ENCODE data around the gene MAGI2.
"Not testable (repeated sequence)": the region's sequence is repeated elsewhere in the genome, so short reads cannot be mapped to it uniquely, and the experiment has no call there.

The MAGI2 gene

GRCh38 chr7:78649976-78650375 is 803.5 kb downstream of the MAGI2 start:
- no peak for DNase-seq (ENCODE audit: low read depth, low spot score)

- DNase-seq (ENCODE audit: low read depth, low spot score) = no peak
These were observed 804.2 kb downstream of the MAGI2 start for GRCh38 chr7:78649236-78649635.

GRCh38 chr7:78642751-78643150 is 810.7 kb downstream of the MAGI2 start:
- DNase-seq (ENCODE audit: low read depth, low spot score) = no peak

GRCh38 chr7:78638364-78638763 is 815.1 kb downstream of the MAGI2 start:
- no peak for DNase-seq (ENCODE audit: low read depth, low spot score)

GRCh38 chr7:78636727-78637126 is 816.7 kb downstream of the MAGI2 start:
- no peak for DNase-seq (ENCODE audit: low read depth, low spot score)

- DNase-seq (ENCODE audit: low read depth, low spot score) = no peak
These were observed 818.3 kb downstream of the MAGI2 start for GRCh38 chr7:78635026-78635793.

GRCh38 chr7:78634093-78634492 is 819.4 kb downstream of the MAGI2 start:
- DNase-seq (ENCODE audit: low read depth, low spot score) = no peak

- DNase-seq (ENCODE audit: low read depth, low spot score) = no peak
These were observed 832.5 kb downstream of the MAGI2 start for GRCh38 chr7:78620920-78621319.

- no peak for DNase-seq (ENCODE audit: low read depth, low spot score)
These were observed 836.9 kb downstream of the MAGI2 start for GRCh38 chr7:78616539-78616938.

- no peak for DNase-seq (ENCODE audit: low read depth, low spot score)
These were observed 844.2 kb downstream of the MAGI2 start for GRCh38 chr7:78609281-78609680.

- no peak for DNase-seq (ENCODE audit: low read depth, low spot score)
These were observed 846.4 kb downstream of the MAGI2 start for GRCh38 chr7:78607099-78607498.

- DNase-seq (ENCODE audit: low read depth, low spot score) = no peak
These were observed 848.3 kb downstream of the MAGI2 start for GRCh38 chr7:78605119-78605518.

GRCh38 chr7:78601728-78602127 is 851.7 kb downstream of the MAGI2 start:
- DNase-seq (ENCODE audit: low read depth, low spot score) = no peak

GRCh38 chr7:78594156-78594555 is 859.3 kb downstream of the MAGI2 start:
- DNase-seq (ENCODE audit: low read depth, low spot score) = no peak

GRCh38 chr7:78588393-78588792 is 865.1 kb downstream of the MAGI2 start:
- no peak for DNase-seq (ENCODE audit: low read depth, low spot score)

- DNase-seq (ENCODE audit: low read depth, low spot score) = no peak
These were observed 865.9 kb downstream of the MAGI2 start for GRCh38 chr7:78587443-78588044.

- no peak for DNase-seq (ENCODE audit: low read depth, low spot score)
These were observed 867.5 kb downstream of the MAGI2 start for GRCh38 chr7:78585980-78586379.

GRCh38 chr7:78578686-78579085 is 874.8 kb downstream of the MAGI2 start:
- DNase-seq (ENCODE audit: low read depth, low spot score) = no peak

- DNase-seq (ENCODE audit: low read depth, low spot score) = not testable (repeated sequence)
These were observed 876.1 kb downstream of the MAGI2 start for GRCh38 chr7:78577174-78577952.

GRCh38 chr7:78576236-78576635 is 877.2 kb downstream of the MAGI2 start:
- no peak for DNase-seq (ENCODE audit: low read depth, low spot score)

GRCh38 chr7:78571292-78571691 is 882.2 kb downstream of the MAGI2 start:
- no peak for DNase-seq (ENCODE audit: low read depth, low spot score)

- no peak for DNase-seq (ENCODE audit: low read depth, low spot score)
These were observed 884.8 kb downstream of the MAGI2 start for GRCh38 chr7:78568690-78569089.

- DNase-seq (ENCODE audit: low read depth, low spot score) = no peak
These were observed 885.6 kb downstream of the MAGI2 start for GRCh38 chr7:78567836-78568235.
